ENCODE measurements around the gene VIL1.

DNA sequence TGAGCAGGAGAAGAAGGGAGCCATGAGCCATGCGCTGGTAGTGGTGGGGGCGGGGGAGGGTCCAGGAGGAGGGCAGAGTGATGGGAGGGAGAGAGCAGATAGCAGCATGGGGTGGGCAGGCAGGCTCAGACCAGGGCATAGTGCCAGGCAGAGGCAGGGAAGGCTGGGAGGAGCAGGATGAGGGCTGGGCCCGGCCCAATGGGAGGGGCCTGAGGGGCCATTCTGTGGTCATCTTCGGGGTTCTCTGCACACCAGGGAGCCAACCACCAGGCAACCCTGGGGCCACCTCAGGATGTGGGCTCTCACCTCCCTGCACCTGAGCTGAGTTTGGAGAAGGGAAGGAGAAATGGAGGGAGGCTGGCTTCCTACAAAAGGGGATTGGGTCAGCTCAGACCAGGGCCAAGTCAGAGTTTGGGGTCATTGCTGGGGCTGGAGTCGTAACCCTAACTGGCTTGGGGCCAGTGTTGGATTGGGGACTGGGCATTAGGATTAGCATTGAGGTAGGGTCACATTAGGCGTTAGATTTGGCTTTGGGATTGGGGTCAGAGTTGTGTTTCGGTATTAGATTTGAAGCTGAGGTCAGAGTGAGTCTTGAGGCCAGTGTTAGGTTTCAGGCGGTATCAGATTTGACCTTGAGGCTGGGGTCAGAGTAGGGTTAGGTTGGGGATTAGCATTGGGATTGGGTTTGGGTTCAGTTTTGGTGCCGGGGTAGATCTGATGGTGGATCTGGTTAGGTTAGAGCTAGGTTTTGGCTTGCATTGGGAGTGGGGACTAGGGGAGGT, 11.2 kb downstream of the VIL1 start:
- TF ChIP-seq, protein P1, sequence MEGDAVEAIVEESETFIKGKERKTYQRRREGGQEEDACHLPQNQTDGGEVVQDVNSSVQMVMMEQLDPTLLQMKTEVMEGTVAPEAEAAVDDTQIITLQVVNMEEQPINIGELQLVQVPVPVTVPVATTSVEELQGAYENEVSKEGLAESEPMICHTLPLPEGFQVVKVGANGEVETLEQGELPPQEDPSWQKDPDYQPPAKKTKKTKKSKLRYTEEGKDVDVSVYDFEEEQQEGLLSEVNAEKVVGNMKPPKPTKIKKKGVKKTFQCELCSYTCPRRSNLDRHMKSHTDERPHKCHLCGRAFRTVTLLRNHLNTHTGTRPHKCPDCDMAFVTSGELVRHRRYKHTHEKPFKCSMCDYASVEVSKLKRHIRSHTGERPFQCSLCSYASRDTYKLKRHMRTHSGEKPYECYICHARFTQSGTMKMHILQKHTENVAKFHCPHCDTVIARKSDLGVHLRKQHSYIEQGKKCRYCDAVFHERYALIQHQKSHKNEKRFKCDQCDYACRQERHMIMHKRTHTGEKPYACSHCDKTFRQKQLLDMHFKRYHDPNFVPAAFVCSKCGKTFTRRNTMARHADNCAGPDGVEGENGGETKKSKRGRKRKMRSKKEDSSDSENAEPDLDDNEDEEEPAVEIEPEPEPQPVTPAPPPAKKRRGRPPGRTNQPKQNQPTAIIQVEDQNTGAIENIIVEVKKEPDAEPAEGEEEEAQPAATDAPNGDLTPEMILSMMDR (conservative IDR thresholded peaks at IDR 0.05): no peak
- no peak for TF ChIP-seq EZH2 (IDR thresholded peaks at IDR 0.05; ENCODE audit: low read depth)
